ENCODE data around the gene CRLF2. TPM values are rescaled to one million over a fixed set of nuclear protein-coding genes. Genes with fewer than 3 reads are reported as not detected.

Gene CRLF2
- total and polyA plus RNA-seq, 4 donors: 0.19 TPM; not detected in 3

- H3K4me1 ChIP-seq (ENCODE audit: control insufficient read depth in 4 of 4, insufficient read depth in 4 of 4, low read length in 3 of 4): peaks cover 0 to 5% (median 0%) of the 10 kb centered on the region in 4 donors
- no peaks in the 10 kb centered on the region for H3K9me3 ChIP-seq (ENCODE audit: control insufficient read depth in 4 of 4, low read length in 3 of 4)
- no peak for DNase-seq (ENCODE audit: low spot score)
- no peak overlapping the region for H3K4me3 ChIP-seq (ENCODE audit: low read depth in 1 of 3, low read length in 3 of 3)
- no peaks in the 10 kb centered on the region for H3K27me3 ChIP-seq (ENCODE audit: control insufficient read depth in 4 of 4, insufficient read depth in 4 of 4, low read length in 3 of 4)
- WGBS: 6% methylated on average over 34 of the region's 34 CpGs
- H3K27ac ChIP-seq (ENCODE audit: low read depth in 1 of 2, low read length in 2 of 2): peak overlapping the region in 1 of 2 donors; percentile 86
- H3K9ac ChIP-seq (ENCODE audit: low read depth in 1 of 2, low read length in 2 of 2): no peak overlapping the region
- TF ChIP-seq FOXA1 (IDR thresholded peaks at IDR 0.05): no peak
- TF ChIP-seq RXRA (IDR thresholded peaks at IDR 0.05): no peak
- no peak for TF ChIP-seq HNF4A (conservative IDR thresholded peaks at IDR 0.05)
- no peak for TF ChIP-seq YY1 (IDR thresholded peaks at IDR 0.05)
- TF ChIP-seq HNF4G (IDR thresholded peaks at IDR 0.05): no peak
- TF ChIP-seq SP1 (IDR thresholded peaks at IDR 0.05): no peak
- TF ChIP-seq JUND (IDR thresholded peaks at IDR 0.05): no peak
- no peak for TF ChIP-seq FOXA2 (IDR thresholded peaks at IDR 0.05)
- no peak for TF ChIP-seq ZBTB33 (IDR thresholded peaks at IDR 0.05)
- TF ChIP-seq NR2F2 (IDR thresholded peaks at IDR 0.05): no peak
- TF ChIP-seq TAF1 (conservative IDR thresholded peaks at IDR 0.05): no peak
- TF ChIP-seq RAD21 (IDR thresholded peaks at IDR 0.05): no peak
- TF ChIP-seq CTCF (IDR thresholded peaks at IDR 0.05; ENCODE audit: low read depth, low read length, missing input control): no peak
- no peak for TF ChIP-seq GABPA (IDR thresholded peaks at IDR 0.05 in 1 of 2, conservative IDR thresholded peaks at IDR 0.05 in 1 of 2)
- TF ChIP-seq REST (IDR thresholded peaks at IDR 0.05): no peak
- no peak for TF ChIP-seq MAX (IDR thresholded peaks at IDR 0.05)
- no peak for TF ChIP-seq EGR1 (IDR thresholded peaks at IDR 0.05; ENCODE audit: low read depth in 2 of 2)
- TF ChIP-seq ATF3 (IDR thresholded peaks at IDR 0.05): no peak
- H3K36me3 ChIP-seq (ENCODE audit: control insufficient read depth in 4 of 4, insufficient read depth in 3 of 4, low read depth in 1 of 4, low read length in 3 of 4): no peaks in the 10 kb centered on the region
These were observed 36.0 kb upstream of the CRLF2 start for GRCh38 chrX:1248331-1249061.
